Middle frontal gyrus (tissue), 1 donor: Measurements from ENCODE around the gene DARS1.

Experiments
- DNase-seq: peaks from one replicate; pipeline ENCODE4 v3.0.0-alpha.2; 2015; ENCODE audit warnings: low spot score; ENCODE audit errors: extremely low spot score

The DARS1 gene

GRCh38 chr2:136016427-136016826, 31.0 kb upstream of the DARS1 start:
- no peak for DNase-seq

DNA sequence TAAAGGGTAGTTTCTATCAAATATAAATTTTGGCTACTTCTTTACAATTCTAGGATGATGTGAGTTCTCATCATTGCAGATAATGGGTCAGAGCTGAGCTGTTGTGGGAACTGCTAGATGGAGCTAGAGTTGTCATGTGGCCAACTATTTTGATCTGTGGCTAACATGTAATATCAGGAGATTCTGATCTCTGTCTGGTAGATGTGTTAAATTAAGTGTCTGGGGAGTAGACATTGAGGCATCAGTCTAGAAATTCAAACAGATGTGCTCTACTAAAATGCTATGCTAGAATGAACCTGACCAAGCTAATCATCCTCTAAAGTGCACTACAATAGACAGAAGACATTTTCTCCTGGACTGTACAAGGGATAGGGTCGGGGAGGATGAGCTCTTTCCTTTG, 30.3 kb upstream of the DARS1 start:
- DNase-seq, result no peak

- no peak for DNase-seq
Observed at GRCh38 chr2:136014411-136014810, 29.0 kb upstream of the DARS1 start.

- DNase-seq, result no peak
Observed at GRCh38 chr2:136013955-136014354, 28.5 kb upstream of the DARS1 start.

GRCh38 chr2:136013136-136013685, 27.8 kb upstream of the DARS1 start:
- no peak for DNase-seq

- no peak for DNase-seq
Observed at GRCh38 chr2:136012315-136012714, 26.9 kb upstream of the DARS1 start.

- no peak for DNase-seq
Observed at GRCh38 chr2:136010126-136010525, 24.7 kb upstream of the DARS1 start.

GRCh38 chr2:136008205-136008865, 22.9 kb upstream of the DARS1 start:
- no peak for DNase-seq

- no peak for DNase-seq
Observed at GRCh38 chr2:136006658-136007057, 21.2 kb upstream of the DARS1 start.

- no peak for DNase-seq
Observed at GRCh38 chr2:136005462-136006196, 20.2 kb upstream of the DARS1 start.

- no peak for DNase-seq
Observed at GRCh38 chr2:136004965-136005364, 19.5 kb upstream of the DARS1 start.

- DNase-seq, result no peak
Observed at GRCh38 chr2:136001131-136001530, 15.7 kb upstream of the DARS1 start.

DNA sequence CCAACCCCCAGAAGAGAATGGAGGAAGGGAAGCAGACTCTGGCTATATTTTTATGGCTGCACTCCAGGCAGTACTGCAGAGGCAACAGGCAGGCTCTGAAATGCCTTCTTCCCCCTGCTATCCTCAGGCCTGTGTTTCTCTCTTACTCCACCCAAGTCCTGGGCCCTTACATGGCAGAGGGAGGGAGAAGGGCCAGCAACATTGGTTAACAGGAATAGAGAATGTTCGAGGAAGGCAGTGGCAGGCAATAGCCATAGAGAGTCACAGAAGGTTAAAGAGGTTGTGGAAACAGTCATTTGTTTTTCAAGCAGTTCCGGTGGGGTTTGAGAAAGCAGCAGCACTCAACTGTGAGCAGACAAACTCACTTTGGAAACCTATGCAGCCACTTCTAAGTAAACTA, 15.1 kb upstream of the DARS1 start:
- no peak for DNase-seq

- no peak for DNase-seq
Observed at GRCh38 chr2:135999899-136000298, 14.5 kb upstream of the DARS1 start.

- no peak for DNase-seq
Observed at GRCh38 chr2:135998879-135999278, 13.5 kb upstream of the DARS1 start.

DNA sequence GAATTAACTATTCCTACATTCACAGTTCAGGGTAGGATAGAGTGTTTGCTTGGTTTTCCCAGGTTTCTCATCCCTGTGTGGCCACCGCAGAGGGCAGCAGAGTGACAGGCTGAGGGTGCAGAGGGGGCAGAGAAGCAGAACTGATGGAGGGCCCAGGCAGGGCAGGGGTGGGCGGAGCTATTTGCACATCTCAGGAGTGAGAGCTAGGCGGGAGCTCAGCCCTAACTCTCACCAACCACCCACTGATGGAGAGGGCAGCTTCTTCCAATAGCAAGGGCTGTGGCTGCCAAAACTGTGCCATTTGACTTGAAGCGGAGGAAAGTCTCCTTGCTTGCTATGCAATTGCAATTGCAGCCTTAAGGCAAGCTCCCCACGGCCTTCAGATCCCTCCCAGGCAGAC, 12.0 kb upstream of the DARS1 start:
- no peak for DNase-seq

- DNase-seq, result no peak
Observed at GRCh38 chr2:135996304-135996703, 10.9 kb upstream of the DARS1 start.

DNA sequence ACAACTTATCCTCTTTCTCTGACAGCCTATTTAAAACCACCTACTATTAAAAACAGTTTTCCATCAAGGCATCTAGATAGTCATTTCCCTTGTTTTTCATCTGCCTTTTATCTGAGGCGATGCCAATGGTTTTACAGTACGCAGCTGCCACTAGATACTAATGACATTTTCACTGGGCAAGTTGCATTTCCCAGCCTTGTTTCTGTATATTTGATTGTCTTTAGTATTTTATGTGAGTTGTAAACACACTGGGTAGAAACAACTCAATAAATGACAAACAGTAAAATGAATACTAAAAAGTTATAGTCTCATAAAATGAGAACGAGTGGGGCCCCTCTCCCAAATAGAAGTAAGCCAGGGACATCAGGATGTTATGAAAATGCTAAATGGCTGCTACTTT, 8.9 kb upstream of the DARS1 start:
- no peak for DNase-seq

- DNase-seq, result no peak
Observed at GRCh38 chr2:135993421-135993820, 8.0 kb upstream of the DARS1 start.

DNA sequence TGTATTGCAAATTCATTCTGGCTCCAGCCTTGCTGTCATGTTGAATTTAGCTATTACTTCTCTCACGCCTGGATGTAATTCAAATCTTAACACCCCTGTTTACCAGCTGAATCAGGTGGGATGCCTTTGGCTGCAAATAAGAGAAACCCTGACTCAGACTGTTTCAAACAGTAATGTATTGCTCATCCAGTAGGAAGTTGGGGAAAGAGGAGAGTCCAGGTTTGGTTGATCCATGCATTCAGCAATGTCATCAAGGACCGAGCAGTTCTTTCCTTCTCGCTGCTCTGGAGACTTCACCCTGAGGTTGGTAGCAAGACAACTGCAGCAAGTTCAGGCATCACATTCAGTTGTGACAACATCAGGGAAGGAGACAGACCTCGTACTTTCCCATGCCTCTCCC, 6.4 kb upstream of the DARS1 start:
- no peak for DNase-seq

- DNase-seq, result no peak
Observed at GRCh38 chr2:135987441-135987840, 2.0 kb upstream of the DARS1 start.

DNA sequence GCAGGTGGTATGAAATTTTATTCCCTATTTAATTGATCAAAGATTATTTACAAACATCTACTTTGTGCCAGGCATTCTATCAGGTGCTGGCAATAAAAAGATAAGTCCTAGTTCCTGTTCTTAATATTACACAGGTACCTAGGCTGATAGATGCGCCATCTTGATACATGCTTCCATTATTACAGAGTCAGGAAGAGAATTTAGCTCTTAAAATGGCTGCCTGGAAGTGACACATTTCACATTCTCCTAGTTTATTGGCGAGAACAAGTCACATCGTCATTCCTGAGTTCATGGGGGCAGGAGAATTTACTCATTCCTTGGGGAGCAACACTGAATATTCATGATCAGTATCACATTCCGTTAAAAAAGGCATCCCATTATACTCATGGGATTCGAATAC, 1.1 kb upstream of the DARS1 start:
- no peak for DNase-seq

- no peak for DNase-seq
Observed at GRCh38 chr2:135985826-135986393, 484 bp upstream of the DARS1 start.
